GM18520 (cell line): ENCODE data around the gene KIAA1958.
"Not testable (repeated sequence)": the region's sequence is repeated elsewhere in the genome, so short reads cannot be mapped to it uniquely, and the experiment has no call there.

Source experiments
- ATAC-seq: cut with Tn5 transposase; IDR thresholded peaks from one replicate; pipeline ENCODE4 v1.9.1; 2021; ENCODE audit not compliant: unreplicated experiment

The KIAA1958 gene

GRCh38 chr9:112554516-112554915 lies 67.9 kb downstream of the KIAA1958 start:
- no peak for ATAC-seq

GRCh38 chr9:112555101-112555643 lies 68.5 kb downstream of the KIAA1958 start:
- no peak for ATAC-seq

- no peak for ATAC-seq
Measured at GRCh38 chr9:112555844-112556482, 69.3 kb downstream of the KIAA1958 start.

GRCh38 chr9:112556497-112557442 lies 70.1 kb downstream of the KIAA1958 start:
- no peak for ATAC-seq

GRCh38 chr9:112558476-112558875 lies 71.8 kb downstream of the KIAA1958 start:
- ATAC-seq: no peak

- no peak for ATAC-seq
Measured at GRCh38 chr9:112558978-112559377, 72.4 kb downstream of the KIAA1958 start.

- no peak for ATAC-seq
Measured at GRCh38 chr9:112559629-112560413, 73.2 kb downstream of the KIAA1958 start.

- ATAC-seq: no peak
Measured at GRCh38 chr9:112562235-112562958, 75.8 kb downstream of the KIAA1958 start.

GRCh38 chr9:112569186-112569585 lies 82.6 kb downstream of the KIAA1958 start:
- no peak for ATAC-seq

GRCh38 chr9:112570671-112571167 lies 84.1 kb downstream of the KIAA1958 start:
- no peak for ATAC-seq

- ATAC-seq: no peak
Measured at GRCh38 chr9:112571624-112572355, 85.2 kb downstream of the KIAA1958 start.

GRCh38 chr9:112572416-112572815 lies 85.8 kb downstream of the KIAA1958 start:
- ATAC-seq: no peak

GRCh38 chr9:112574008-112574407 lies 87.4 kb downstream of the KIAA1958 start:
- no peak for ATAC-seq

GRCh38 chr9:112575107-112575506 lies 88.5 kb downstream of the KIAA1958 start:
- no peak for ATAC-seq

- ATAC-seq: no peak
Measured at GRCh38 chr9:112581469-112582176, 95.0 kb downstream of the KIAA1958 start.

GRCh38 chr9:112582371-112583262 lies 96.0 kb downstream of the KIAA1958 start:
- no peak for ATAC-seq

- no peak for ATAC-seq
Measured at GRCh38 chr9:112586599-112587155, 100.0 kb downstream of the KIAA1958 start.

GRCh38 chr9:112591875-112592274 lies 105.2 kb downstream of the KIAA1958 start:
- ATAC-seq: not testable (repeated sequence)
